NCI-H2196 treated with DMSO at 0.1 percent for 48 hours (cell line): ENCODE measurements around the gene KLHDC7A.

ENCODE experiments used
- DNase-seq: peaks from one replicate; lab custom pipeline; 2025; ENCODE audit not compliant: unreplicated experiment; lab: John Stamatoyannopoulos, UW

The KLHDC7A gene

GRCh38 chr1:18470671-18471355, 9.9 kb upstream of the KLHDC7A start:
- DNase-seq = no peak

GRCh38 chr1:18473195-18473815, 7.4 kb upstream of the KLHDC7A start:
- no peak for DNase-seq

GRCh38 chr1:18474559-18475175, 6.1 kb upstream of the KLHDC7A start:
- DNase-seq = no peak

GRCh38 chr1:18475234-18475905, 5.4 kb upstream of the KLHDC7A start:
- DNase-seq = no peak

GRCh38 chr1:18479454-18479853, 1.3 kb upstream of the KLHDC7A start:
- no peak for DNase-seq

GRCh38 chr1:18481190-18481920, 625 bp downstream of the KLHDC7A start:
- DNase-seq = peak; percentile 74

GRCh38 chr1:18481921-18482701, 1.4 kb downstream of the KLHDC7A start:
- DNase-seq = no peak

GRCh38 chr1:18482721-18483425, 2.1 kb downstream of the KLHDC7A start:
- DNase-seq = no peak

- no peak for DNase-seq
Measured at GRCh38 chr1:18484276-18484675, 3.5 kb downstream of the KLHDC7A start.

GRCh38 chr1:18484721-18485120, 4.0 kb downstream of the KLHDC7A start:
- DNase-seq = no peak

GRCh38 chr1:18485227-18485626, 4.5 kb downstream of the KLHDC7A start:
- DNase-seq = no peak

- DNase-seq = no peak
Measured at GRCh38 chr1:18486195-18486594, 5.5 kb downstream of the KLHDC7A start.

- no peak for DNase-seq
Measured at GRCh38 chr1:18489417-18490143, 8.8 kb downstream of the KLHDC7A start.

GRCh38 chr1:18491168-18491567, 10.4 kb downstream of the KLHDC7A start:
- DNase-seq = no peak

GRCh38 chr1:18494304-18494703, 13.6 kb downstream of the KLHDC7A start:
- DNase-seq = no peak

GRCh38 chr1:18495635-18496034, 14.9 kb downstream of the KLHDC7A start:
- DNase-seq = no peak

GRCh38 chr1:18496056-18496455, 15.3 kb downstream of the KLHDC7A start:
- DNase-seq = no peak

GRCh38 chr1:18496497-18497235, 15.9 kb downstream of the KLHDC7A start:
- DNase-seq = no peak
